HG03025 (cell line): Measurements from ENCODE around the gene DTD2.

Source experiments
- ATAC-seq: cut with Tn5 transposase; IDR thresholded peaks from one replicate; pipeline ENCODE4 v1.9.1; 2021; ENCODE audit warnings: mild to moderate bottlenecking, moderate library complexity; ENCODE audit not compliant: unreplicated experiment, low FRiP score

Gene DTD2

GRCh38 chr14:31410048-31410650 lies 47.2 kb downstream of the DTD2 start:
- no peak for ATAC-seq

- no peak for ATAC-seq
Measured at GRCh38 chr14:31408421-31408820, 48.9 kb downstream of the DTD2 start.

GRCh38 chr14:31405599-31406232 lies 51.6 kb downstream of the DTD2 start:
- no peak for ATAC-seq

GRCh38 chr14:31405106-31405505 lies 52.2 kb downstream of the DTD2 start:
- no peak for ATAC-seq

- ATAC-seq, result no peak
Measured at GRCh38 chr14:31403707-31404106, 53.6 kb downstream of the DTD2 start.

GRCh38 chr14:31402764-31403439 lies 54.4 kb downstream of the DTD2 start:
- ATAC-seq, result no peak

GRCh38 chr14:31401369-31401932 lies 55.9 kb downstream of the DTD2 start:
- ATAC-seq, result no peak

GRCh38 chr14:31400031-31400638 lies 57.2 kb downstream of the DTD2 start:
- no peak for ATAC-seq
